ENCODE data around the gene DNM3.

DNM3 gene

GRCh38 chr1:172254521-172255222 is 413.4 kb downstream of the DNM3 start:
- DNase-seq: no peak

GRCh38 chr1:172255223-172255560 is 413.9 kb downstream of the DNM3 start:
- no peak for DNase-seq

GRCh38 chr1:172265905-172266304 is 424.6 kb downstream of the DNM3 start:
- DNase-seq: no peak

GRCh38 chr1:172266528-172267174 is 425.4 kb downstream of the DNM3 start:
- DNase-seq: no peak

GRCh38 chr1:172268237-172268636 is 426.9 kb downstream of the DNM3 start:
- DNase-seq: no peak

GRCh38 chr1:172269084-172269483 is 427.8 kb downstream of the DNM3 start:
- DNase-seq: no peak

GRCh38 chr1:172269644-172270043 is 428.3 kb downstream of the DNM3 start:
- no peak for DNase-seq

GRCh38 chr1:172270605-172271004 is 429.3 kb downstream of the DNM3 start:
- no peak for DNase-seq

GRCh38 chr1:172272087-172272486 is 430.8 kb downstream of the DNM3 start:
- no peak for DNase-seq

- DNase-seq: no peak
Measured at GRCh38 chr1:172273647-172274396, 432.5 kb downstream of the DNM3 start.

- DNase-seq: no peak
Measured at GRCh38 chr1:172275478-172275877, 434.2 kb downstream of the DNM3 start.

- DNase-seq: no peak
Measured at GRCh38 chr1:172276120-172276818, 435.0 kb downstream of the DNM3 start.

- DNase-seq: no peak
Measured at GRCh38 chr1:172277275-172277674, 436.0 kb downstream of the DNM3 start.

GRCh38 chr1:172277989-172278388 is 436.7 kb downstream of the DNM3 start:
- DNase-seq: no peak

- no peak for DNase-seq
Measured at GRCh38 chr1:172278478-172278877, 437.2 kb downstream of the DNM3 start.

GRCh38 chr1:172279939-172280636 is 438.8 kb downstream of the DNM3 start:
- DNase-seq: no peak

- DNase-seq: no peak
Measured at GRCh38 chr1:172283766-172284165, 442.5 kb downstream of the DNM3 start.

GRCh38 chr1:172286629-172287076 is 445.4 kb downstream of the DNM3 start:
- DNase-seq: no peak

- no peak for DNase-seq
Measured at GRCh38 chr1:172287208-172287607, 445.9 kb downstream of the DNM3 start.

GRCh38 chr1:172288581-172288980 is 447.3 kb downstream of the DNM3 start:
- no peak for DNase-seq

- DNase-seq: no peak
Measured at GRCh38 chr1:172289448-172289847, 448.1 kb downstream of the DNM3 start.

- DNase-seq: no peak
Measured at GRCh38 chr1:172292840-172293239, 451.5 kb downstream of the DNM3 start.

GRCh38 chr1:172293429-172293828 is 452.1 kb downstream of the DNM3 start:
- no peak for DNase-seq

Measured in NCI-H2227 treated with DMSO at 0.1 percent for 48 hours (cell line).